Measurements from ENCODE around the gene DZIP1. TPM values are rescaled to one million over a fixed set of nuclear protein-coding genes. Genes with fewer than 3 reads are reported as not detected.

DZIP1 gene
- 36.7 and 36.9 TPM in 2 replicates for total RNA-seq (2016; rRNA removed; fragmentation: Illumina TruSeq; extraction: Trizol)
- 21.9 and 22.3 TPM in 2 replicates for total RNA-seq (2016; cell fraction: cytosol; rRNA removed; fragmentation: Illumina TruSeq; extraction: Trizol; ENCODE audit: low read depth)
- 30.6 and 38.7 TPM in 2 replicates for total RNA-seq (2016; cell fraction: insoluble cytoplasmic fraction; rRNA removed; fragmentation: Illumina TruSeq; extraction: Trizol)
- 73.3 and 77.2 TPM in 2 replicates for total RNA-seq (2016; cell fraction: membrane; rRNA removed; fragmentation: Illumina TruSeq; extraction: Trizol)
- total RNA-seq (2016; cell fraction: nucleus; rRNA removed; fragmentation: Illumina TruSeq; extraction: Trizol): 38.1 and 43.2 TPM in 2 replicates
- 10.8 and 11.0 TPM in 2 replicates for polyA plus RNA-seq (2011; rRNA removed)
- polyA plus RNA-seq (2011; cell fraction: cytosol; rRNA removed): 6.0 and 6.6 TPM in 2 replicates
- polyA plus RNA-seq (2011; cell fraction: nucleus; rRNA removed): 18.3 and 20.8 TPM in 2 replicates
- 9.4 and 12.5 TPM in 2 replicates for polyA plus RNA-seq (2012)
- polyA plus RNA-seq (2016; cell fraction: cytosol; fragmentation: Illumina TruSeq; extraction: Trizol; ENCODE audit: low read depth): 22.5 and 24.2 TPM in 2 replicates
- polyA plus RNA-seq (2016; cell fraction: insoluble cytoplasmic fraction; fragmentation: Illumina TruSeq; extraction: Trizol; ENCODE audit: low read depth): 29.9 and 34.9 TPM in 2 replicates
- 46.4 and 53.4 TPM in 2 replicates for polyA plus RNA-seq (2016; cell fraction: membrane; fragmentation: Illumina TruSeq; extraction: Trizol; ENCODE audit: low read depth)
- polyA plus RNA-seq (2016; cell fraction: nucleus; fragmentation: Illumina TruSeq; extraction: Trizol; ENCODE audit: insufficient read depth, low read depth): 49.4 and 55.6 TPM in 2 replicates
- polyA minus RNA-seq (2011; rRNA and poly(A)+ RNA removed; ENCODE audit: low replicate concordance): 18.4 TPM in 1 of 2 replicates, not detected in the other
- 9.9 and 11.3 TPM in 2 replicates for polyA minus RNA-seq (2011; cell fraction: cytosol; rRNA and poly(A)+ RNA removed)
- polyA minus RNA-seq (2011; cell fraction: nucleus; rRNA and poly(A)+ RNA removed): 25.0 and 31.2 TPM in 2 replicates
- percentile 63 among the genes with signal in this experiment for Bru-seq, nascent RNA
- percentile 62 among the genes with signal in this experiment for BruChase-seq, experiment 1, labeled RNA remaining after a 6-hour chase
- percentile 68 among the genes with signal in this experiment for BruChase-seq, experiment 2, labeled RNA remaining after a 2-hour chase
- long read RNA-seq, experiment 1, partial matches to known transcripts: 5 of 9 reads
- long read RNA-seq, experiment 1, other reads (novel, unspliced or antisense): 4 of 9 reads
- long read RNA-seq, experiment 2, partial matches to known transcripts: 7 of 20 reads
- long read RNA-seq, experiment 2, other reads (novel, unspliced or antisense): 11 of 20 reads

- no peaks in the 10 kb centered on the region for H3K9me3 ChIP-seq (ENCODE audit: low read length)
- ChIA-PET POLR2A (interaction anchor here (1.4 to 3.0 kb wide), 2 partner anchors 13 to 32 kb away, joined by 4 to 14 read pairs; partner anchors contain the start of gene DNAJC3), CTCF (ENCODE audit: low intra/inter-chr PET ratio, low total read pairs) (no interaction called here)
- FAIRE-seq (peak; percentile 8), DNase-seq (ENCODE audit: low spot score) (peak; percentile 75), ATAC-seq (peak; percentile 90)
- peak within 1 kb of the TSS; percentile 91 for H3K4me2 ChIP-seq (ENCODE audit: low read depth, low read length)
- WGBS (ENCODE audit: low lambda C conversion rate): 1% methylated on average over 15 of the region's 30 CpGs
- no TSS peak for BruUV-seq (replicated peaks)
- peaks cover 10% of the 10 kb centered on the region for H3K79me2 ChIP-seq (ENCODE audit: insufficient read depth, low read length)
- peaks cover 2 to 6% of the 10 kb centered on the region in 2 experiments; a peak in 2 of 5 replicates for H3K36me3 ChIP-seq (replicated peaks in 1 of 2; ENCODE audit: control insufficient read depth in 1 of 2, insufficient read depth in 2 of 2, low read length in 2 of 2)
- H3K4me1 ChIP-seq (ENCODE audit: insufficient read depth, low read length): peaks cover 19% of the 10 kb centered on the region
- peak within 1 kb of the TSS; percentile 69 to 73 (median 72) for H3K4me3 ChIP-seq (replicated peaks in 1 of 3; ENCODE audit: insufficient read depth in 1 of 3, low read depth in 2 of 3, low read length in 3 of 3)
- peak within 1 kb of the TSS; percentile 84 for H2AFZ ChIP-seq (ENCODE audit: low read length)
- H3K9ac ChIP-seq (ENCODE audit: insufficient read depth, low read depth, low read length): peak within 1 kb of the TSS; percentile 65
- in situ Hi-C loops (cut with HindIII; ENCODE audit: extremely low pct_ligation_motif_present, low pct_unique_long_range_greater_than_20kb) (no loop called here), intact Hi-C loops (cut with micrococcal nuclease; ENCODE audit: unreplicated experiment) (loop anchor here (5.0 kb wide), 1 partner anchor 33 kb away; the partner anchor contains the start of gene DNAJC3)
- no peaks in the 10 kb centered on the region for H4K20me1 ChIP-seq (ENCODE audit: insufficient read depth, low read length)
- no peaks in the 10 kb centered on the region for H3K27me3 ChIP-seq (ENCODE audit: control insufficient read depth in 1 of 2, insufficient read depth in 2 of 2, low read length in 2 of 2)
- H3K27ac ChIP-seq (ENCODE audit: extremely low read length, insufficient read depth, low read length): peak within 1 kb of the TSS; percentile 64
- TF ChIP-seq ZC3H13 (CRISPR knock-in tag; IDR thresholded peaks at IDR 0.05): no peak
- TF ChIP-seq CREM (IDR thresholded peaks at IDR 0.05): 0 out of 2 replicates have a peak, but pooled peaks have one; percentile 15
- TF ChIP-seq CREM (CRISPR knock-in tag; IDR thresholded peaks at IDR 0.05): no peak
- TF ChIP-seq ZNF17 (CRISPR knock-in tag; IDR thresholded peaks at IDR 0.05): no peak
- TF ChIP-seq ZBTB2 (CRISPR knock-in tag; IDR thresholded peaks at IDR 0.05; ENCODE audit: low read depth): no peak
- TF ChIP-seq RXRB (CRISPR knock-in tag; IDR thresholded peaks at IDR 0.05; ENCODE audit: borderline replicate concordance): no peak
- TF ChIP-seq TFE3 (CRISPR knock-in tag; IDR thresholded peaks at IDR 0.05): no peak; the same call in 1 of the 2 replicates
- TF ChIP-seq NONO (IDR thresholded peaks at IDR 0.05): no peak
- TF ChIP-seq NONO (CRISPR knock-in tag; conservative IDR thresholded peaks at IDR 0.05): no peak
- no peak for TF ChIP-seq MAFK (conservative IDR thresholded peaks at IDR 0.05 in 1 of 2, IDR thresholded peaks at IDR 0.05 in 1 of 2; ENCODE audit: low read length in 2 of 2)
- no peak for TF ChIP-seq ZNF598 (CRISPR knock-in tag; IDR thresholded peaks at IDR 0.05; ENCODE audit: borderline replicate concordance)
- TF ChIP-seq ZBTB14 (CRISPR knock-in tag; IDR thresholded peaks at IDR 0.05): peak; percentile 58; the same call in 1 of the 2 replicates
- TF ChIP-seq CREBL2 (CRISPR knock-in tag; IDR thresholded peaks at IDR 0.05; ENCODE audit: borderline replicate concordance): no peak
Observed at GRCh38 chr13:95644601-95645052, at the start of gene DZIP1. TSS of gene DZIP1 (minus strand) at chr13:95644706. CDS start at chr13:95642029, 2,677 bp downstream.

All from HepG2 (cell line).